ENCODE data around the gene SUGP2.
A peak's percentile ranks its signal among the peaks of the same experiment; 100 is the strongest.

Gene SUGP2

DNA sequence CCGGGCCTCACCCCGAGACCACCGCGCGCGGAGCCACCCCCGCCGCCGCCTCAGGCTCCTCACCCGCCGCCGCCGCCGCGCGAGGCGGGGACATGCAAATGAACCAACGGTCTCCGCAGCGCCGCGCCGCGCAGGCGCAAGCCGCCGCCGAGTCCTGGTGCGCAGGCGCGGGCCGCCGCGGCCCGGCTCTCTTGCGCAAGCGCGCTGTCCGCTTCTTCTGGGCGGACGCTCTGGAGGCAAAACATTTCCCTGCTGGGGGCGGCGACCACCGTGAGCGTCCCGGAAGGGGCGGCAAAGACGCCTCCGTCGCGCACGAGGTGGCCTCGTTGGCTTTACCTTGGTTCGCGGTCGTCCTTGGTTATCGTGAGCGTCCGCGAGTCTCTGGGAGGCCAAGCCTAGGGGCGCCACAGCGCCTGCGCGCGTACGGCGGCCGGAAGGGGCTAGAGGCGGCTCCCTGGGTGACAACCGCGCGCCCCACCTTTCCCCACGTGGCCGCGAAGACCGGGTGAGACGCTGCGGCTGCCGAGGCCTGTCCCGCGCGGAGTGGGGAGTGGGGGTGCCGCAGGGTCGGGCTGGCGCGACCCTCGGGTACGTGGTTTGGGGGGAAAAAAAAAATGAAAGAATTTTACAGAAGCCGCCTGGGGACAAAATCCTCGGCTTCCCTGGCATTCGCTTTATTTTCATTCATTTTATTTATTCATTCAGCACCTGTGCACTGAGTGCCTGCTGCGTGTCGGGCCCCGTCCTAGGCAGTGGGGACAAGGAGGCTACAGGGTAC lies at the start of gene SUGP2, which contains the start of gene ARMC6:
Gene SUGP2, minus strand, starts transcription at position 92 of the 778 bp plus-strand sequence. CDS start 2,446 bp downstream, outside the sequence.
Gene ARMC6, plus strand, starts transcription at position 178 of the 778 bp plus-strand sequence. CDS start 607 bp downstream, outside the sequence.
- peak within 1 kb of the TSS; percentile 88 for H3K4me3 ChIP-seq (ENCODE audit: control insufficient read depth, low read depth, low read length)
- TF ChIP-seq CTCF (IDR thresholded peaks at IDR 0.05; ENCODE audit: control insufficient read depth, insufficient read depth, low read depth, low read length, missing control alignments), result no peak
- no peak for DNase-seq (ENCODE audit: low read depth)

- H3K4me3 ChIP-seq (ENCODE audit: control insufficient read depth, low read depth, low read length), result no peak overlapping the region
- DNase-seq (ENCODE audit: low read depth), result no peak
- TF ChIP-seq CTCF (IDR thresholded peaks at IDR 0.05; ENCODE audit: control insufficient read depth, insufficient read depth, low read depth, low read length, missing control alignments), result no peak
These were observed 48.4 kb upstream of the SUGP2 start for GRCh38 chr19:19081642-19082151.

DNA sequence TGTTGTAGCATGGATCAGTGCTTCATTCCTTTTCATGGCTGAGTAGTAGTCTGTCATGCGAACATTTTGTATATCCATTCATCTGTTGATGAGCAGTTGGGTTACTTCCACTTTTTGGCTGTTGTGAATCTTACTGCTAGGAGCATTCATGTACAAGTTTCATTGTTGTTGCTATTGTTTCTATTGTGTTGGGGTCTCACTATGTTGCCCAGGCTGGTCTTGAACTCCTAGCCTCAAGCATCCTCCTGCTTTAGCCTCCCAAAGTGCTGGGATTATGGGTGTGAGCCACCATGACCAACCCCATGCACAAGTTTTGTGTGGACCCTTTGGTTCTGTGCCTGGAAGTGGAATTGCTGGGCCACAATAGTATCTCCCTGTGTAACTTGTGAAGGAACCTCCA lies 46.3 kb upstream of the SUGP2 start:
- no peak for TF ChIP-seq CTCF (IDR thresholded peaks at IDR 0.05; ENCODE audit: control insufficient read depth, insufficient read depth, low read depth, low read length, missing control alignments)
- no peak for DNase-seq (ENCODE audit: low read depth)
- no peak overlapping the region for H3K4me3 ChIP-seq (ENCODE audit: control insufficient read depth, low read depth, low read length)

- no peak for DNase-seq (ENCODE audit: low read depth)
- no peak for TF ChIP-seq CTCF (IDR thresholded peaks at IDR 0.05; ENCODE audit: control insufficient read depth, insufficient read depth, low read depth, low read length, missing control alignments)
These were observed 45.5 kb upstream of the SUGP2 start for GRCh38 chr19:19078801-19079200.

GRCh38 chr19:19077103-19077502 lies 43.8 kb upstream of the SUGP2 start:
- TF ChIP-seq CTCF (IDR thresholded peaks at IDR 0.05; ENCODE audit: control insufficient read depth, insufficient read depth, low read depth, low read length, missing control alignments), result no peak
- DNase-seq (ENCODE audit: low read depth), result no peak
- no peak overlapping the region for H3K4me3 ChIP-seq (ENCODE audit: control insufficient read depth, low read depth, low read length)

More at GRCh38 chr19:19078801-19079200, 45.5 kb upstream of the SUGP2 start:
- no peak overlapping the region for H3K4me3 ChIP-seq (ENCODE audit: control insufficient read depth, low read depth, low read length)

GRCh38 chr19:19076476-19076875 lies 43.2 kb upstream of the SUGP2 start:
- no peak for TF ChIP-seq CTCF (IDR thresholded peaks at IDR 0.05; ENCODE audit: control insufficient read depth, insufficient read depth, low read depth, low read length, missing control alignments)
- no peak overlapping the region for H3K4me3 ChIP-seq (ENCODE audit: control insufficient read depth, low read depth, low read length)

More at GRCh38 chr19:19076476-19076875, 43.2 kb upstream of the SUGP2 start:
- no peak for DNase-seq (ENCODE audit: low read depth)
